Activated T-cell treated with anti-CD3 and anti-CD28 coated beads, Interleukin-2, amount 50 U/mL, for 48 hours (primary cell): ENCODE measurements around the gene CASQ1.

ENCODE experiments used
- DNase-seq, 2 experiments: peaks; one replicate each; pipeline ENCODE4 v3.0.0-alpha.2; 2020

Gene CASQ1

GRCh38 chr1:160205242-160206035 is 15.1 kb downstream of the CASQ1 start, which contains the start of gene PEA15:
TSS of gene PEA15 (plus strand) at chr1:160205384. CDS start at chr1:160211545, 6,161 bp downstream.
- DNase-seq, result peak; percentile 82

DNA sequence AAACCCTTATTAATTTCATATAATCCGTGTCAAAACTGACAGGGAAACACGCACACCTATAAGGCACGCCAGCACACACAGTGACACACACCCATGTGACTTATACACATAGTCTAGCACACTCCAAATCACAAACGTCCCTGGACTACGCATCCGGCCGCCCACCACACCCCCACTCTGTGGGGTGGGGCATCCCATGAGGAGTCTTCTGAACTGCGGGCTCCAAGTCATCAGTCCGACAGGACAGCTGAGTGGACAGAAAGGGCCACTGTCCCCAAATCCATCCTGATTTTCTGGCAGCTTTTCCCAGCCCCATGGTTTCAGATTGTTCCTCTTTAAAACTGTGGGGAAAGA is 15.6 kb downstream of the CASQ1 start:
- peak; percentile 67 to 70 for DNase-seq

GRCh38 chr1:160206421-160207117 is 16.2 kb downstream of the CASQ1 start:
- DNase-seq, result no peak

DNA sequence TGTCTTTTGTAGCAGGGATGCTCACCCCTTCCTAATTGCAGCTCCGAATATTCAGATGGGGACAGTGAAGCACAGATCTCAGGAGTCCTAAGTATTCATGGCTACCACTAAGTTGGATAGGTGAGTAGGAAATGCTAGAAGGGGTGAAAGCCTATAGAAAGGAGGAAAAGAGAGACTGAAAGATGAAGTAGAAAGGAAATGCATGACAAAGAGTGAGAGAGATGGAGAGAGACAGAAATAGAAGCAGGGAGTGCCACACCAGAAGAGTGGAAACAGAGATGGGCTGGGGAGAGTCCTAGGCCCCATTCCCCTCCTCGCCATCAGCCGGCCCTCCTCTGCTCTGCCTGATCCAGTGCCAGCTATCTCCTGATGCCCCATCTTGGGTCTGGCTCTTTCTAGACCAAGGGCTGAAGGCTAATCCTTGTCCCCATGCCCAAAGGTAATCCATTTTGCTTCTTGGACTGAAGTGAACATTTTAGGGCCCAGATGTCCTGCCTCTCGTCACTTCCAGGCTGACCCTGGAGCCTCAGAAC is 16.8 kb downstream of the CASQ1 start:
- DNase-seq, result no peak

GRCh38 chr1:160207771-160208556 is 17.6 kb downstream of the CASQ1 start:
- DNase-seq, result no peak

DNA sequence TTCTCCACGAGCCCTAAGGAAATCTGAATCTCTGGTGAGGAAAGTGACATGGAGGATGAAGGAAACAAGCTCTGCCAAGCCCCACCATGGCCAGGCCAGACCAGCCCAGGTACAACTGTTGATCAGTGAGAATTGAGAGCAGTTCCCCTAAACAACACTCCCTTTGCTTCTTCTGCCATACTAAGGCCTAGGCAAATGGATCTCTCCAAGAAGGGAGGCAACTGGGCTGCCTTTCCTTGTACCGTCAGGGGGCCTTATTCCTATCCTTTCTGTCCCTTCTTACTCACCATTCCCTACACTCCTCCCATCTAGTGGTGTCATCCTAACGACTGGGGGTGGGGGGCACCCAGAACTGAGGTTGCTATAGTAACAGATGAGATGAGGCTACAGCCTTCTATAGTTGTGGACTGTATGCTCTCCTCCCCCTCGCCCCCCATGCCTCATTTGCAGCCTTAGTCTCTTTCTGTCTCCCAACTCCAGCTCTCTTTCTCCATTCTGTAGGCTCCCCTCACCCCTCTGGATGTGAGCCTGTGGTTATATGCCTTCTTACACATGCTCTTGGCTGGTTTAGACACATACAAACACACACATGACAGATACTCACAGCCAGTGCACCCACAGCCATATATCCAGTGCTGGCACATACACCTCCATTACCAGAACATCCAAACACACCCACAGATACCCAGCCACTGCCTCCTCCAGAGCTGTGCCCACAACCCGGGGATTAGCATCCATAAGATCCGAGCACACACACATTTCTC is 18.4 kb downstream of the CASQ1 start:
- no peak for DNase-seq

GRCh38 chr1:160209321-160210046 is 19.1 kb downstream of the CASQ1 start:
- DNase-seq, result no peak

DNA sequence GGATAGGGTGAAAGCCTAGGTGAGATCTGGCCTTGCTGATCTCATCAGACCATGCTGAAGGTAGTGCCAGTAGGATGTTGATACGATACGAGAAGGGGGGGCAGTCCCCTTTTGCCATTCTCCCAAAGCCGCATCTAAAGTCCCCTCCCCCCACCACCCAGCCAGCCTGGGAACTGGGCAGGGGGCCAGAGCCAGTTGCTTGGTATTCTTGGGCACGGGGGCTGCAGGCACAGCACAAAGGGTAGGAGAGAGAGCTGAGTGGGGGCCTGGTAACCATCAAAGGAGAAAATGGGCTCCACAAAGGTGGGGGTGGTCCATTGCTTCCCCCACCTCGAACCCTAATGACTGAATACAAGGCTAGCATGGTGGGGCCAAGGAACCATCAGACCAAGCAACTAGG is 20.2 kb downstream of the CASQ1 start:
- no peak for DNase-seq

DNA sequence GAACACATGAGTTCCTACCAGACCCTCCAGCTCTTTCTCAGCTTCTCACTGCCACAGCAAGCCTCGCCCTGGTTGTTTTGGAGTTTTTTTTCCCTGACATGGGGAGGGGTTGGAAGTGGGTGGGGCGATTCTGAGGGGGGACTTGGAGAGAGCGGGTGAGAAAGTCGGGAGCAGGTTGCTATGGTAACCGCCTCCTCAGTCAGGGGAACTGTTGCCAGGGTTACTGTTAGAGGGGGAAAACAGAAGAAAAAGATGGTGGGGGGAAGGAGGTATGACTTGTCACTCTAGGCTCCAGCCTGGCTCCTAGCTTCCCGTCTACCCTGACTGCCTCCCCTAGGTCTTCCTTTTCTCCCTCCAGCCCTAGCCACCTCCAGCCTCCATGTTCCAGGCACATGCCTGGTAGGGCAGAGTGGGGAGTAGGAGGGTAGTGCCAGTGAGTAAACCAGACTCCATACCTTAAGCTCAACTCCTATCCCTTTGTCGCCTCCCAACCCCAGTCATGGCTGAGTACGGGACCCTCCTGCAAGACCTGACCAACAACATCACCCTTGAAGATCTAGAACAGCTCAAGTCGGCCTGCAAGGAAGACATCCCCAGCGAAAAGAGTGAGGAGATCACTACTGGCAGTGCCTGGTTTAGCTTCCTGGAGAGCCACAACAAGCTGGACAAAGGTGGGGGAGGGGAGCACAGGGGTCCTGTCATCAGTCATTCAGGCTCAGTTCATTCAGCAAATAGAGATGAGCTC is 20.8 kb downstream of the CASQ1 start:
- DNase-seq, result no peak

DNA sequence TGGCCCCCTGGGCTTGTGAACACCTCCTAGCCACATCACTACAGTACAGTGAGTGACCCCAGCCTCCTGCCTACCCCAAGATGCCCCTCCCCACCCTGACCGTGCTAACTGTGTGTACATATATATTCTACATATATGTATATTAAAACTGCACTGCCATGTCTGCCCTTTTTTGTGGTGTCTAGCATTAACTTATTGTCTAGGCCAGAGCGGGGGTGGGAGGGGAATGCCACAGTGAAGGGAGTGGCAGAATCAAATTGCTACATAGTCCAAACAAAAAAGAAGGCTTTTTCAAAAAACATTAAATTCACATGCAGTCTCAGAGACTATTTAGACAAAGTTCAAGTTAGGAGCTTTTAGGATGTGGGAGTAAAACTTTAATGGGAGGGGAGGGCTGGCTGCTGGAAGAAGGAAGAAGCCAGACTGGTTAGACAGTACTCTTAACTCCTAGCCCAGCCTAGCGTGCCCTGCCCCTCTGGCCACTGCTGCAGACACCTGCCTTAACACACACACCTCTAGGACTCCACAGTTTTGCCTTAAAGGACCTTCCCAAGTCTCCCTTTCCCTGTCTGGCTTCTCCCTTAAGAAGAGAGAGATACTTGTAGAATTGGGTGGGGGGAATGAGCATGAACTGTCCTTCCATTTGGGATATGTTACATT is 24.2 kb downstream of the CASQ1 start:
- no peak for DNase-seq

- no peak for DNase-seq
Measured at GRCh38 chr1:160216301-160216700, 25.9 kb downstream of the CASQ1 start.

GRCh38 chr1:160217481-160218051 is 27.2 kb downstream of the CASQ1 start:
- no peak for DNase-seq

DNA sequence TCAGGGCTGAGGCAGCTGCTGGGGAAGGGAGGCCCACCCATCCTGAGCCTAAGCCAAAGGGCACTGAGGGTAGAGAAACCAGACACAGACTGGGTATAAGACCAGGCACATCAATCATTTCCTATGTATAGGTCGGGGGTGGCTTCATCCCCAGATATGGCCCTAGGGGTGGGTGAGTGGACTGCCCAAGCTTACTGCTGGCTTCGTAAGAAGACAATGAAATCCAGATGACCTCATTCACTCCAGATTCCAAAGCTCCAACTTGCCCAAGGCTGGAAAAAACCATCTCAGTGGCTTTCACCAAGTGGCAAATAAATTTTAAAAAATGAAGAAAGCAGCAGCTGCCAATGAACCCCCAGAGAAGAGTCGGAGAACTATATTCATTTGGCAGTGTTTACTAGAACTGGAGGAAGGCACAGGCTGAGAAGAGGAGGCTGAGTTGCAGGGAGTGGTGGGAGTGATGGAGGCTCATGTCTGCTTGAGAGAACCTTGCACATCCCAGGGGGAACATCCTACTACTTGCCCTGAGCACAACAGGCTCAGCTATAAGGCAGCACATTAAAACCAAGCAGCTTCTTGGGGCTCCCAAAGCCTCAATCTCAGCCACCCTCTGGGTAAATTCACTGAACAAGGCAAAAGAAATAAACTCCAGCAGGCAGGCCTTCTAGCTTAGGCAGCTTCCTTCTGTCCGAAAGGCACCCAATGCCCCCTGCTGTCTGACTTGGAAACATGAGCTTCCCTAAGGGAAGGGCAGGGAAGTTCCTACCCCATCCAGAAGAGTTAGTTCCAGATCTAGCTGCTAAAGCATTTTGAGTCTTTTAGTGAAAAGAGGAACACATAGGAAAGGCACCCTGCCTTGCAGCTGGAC is 28.9 kb downstream of the CASQ1 start:
- no peak for DNase-seq

GRCh38 chr1:160220301-160220700 is 29.9 kb downstream of the CASQ1 start:
- DNase-seq, result no peak

- no peak for DNase-seq
Measured at GRCh38 chr1:160221089-160221488, 30.7 kb downstream of the CASQ1 start.

DNA sequence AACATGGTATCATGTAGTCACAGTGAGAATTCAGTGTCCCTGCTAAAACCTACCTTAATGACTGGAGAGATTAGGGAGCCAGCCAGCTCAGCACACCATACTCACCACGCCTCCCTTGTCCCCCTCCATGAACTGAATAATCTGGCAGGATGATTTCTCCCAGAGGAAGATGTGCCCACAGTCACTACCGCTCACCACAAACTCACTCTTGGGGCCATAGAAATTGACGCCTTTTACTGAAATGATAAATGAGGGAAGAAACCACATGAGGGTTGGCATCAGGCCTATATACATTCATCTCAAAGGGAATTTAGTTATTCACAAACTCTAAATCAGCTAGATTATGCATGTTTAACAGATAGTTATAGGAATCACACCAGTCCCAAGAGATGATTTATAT is 32.2 kb downstream of the CASQ1 start:
- DNase-seq, result no peak

GRCh38 chr1:160224606-160225005 is 34.2 kb downstream of the CASQ1 start:
- no peak for DNase-seq

- DNase-seq, result no peak
Measured at GRCh38 chr1:160225345-160225744, 35.0 kb downstream of the CASQ1 start.

DNA sequence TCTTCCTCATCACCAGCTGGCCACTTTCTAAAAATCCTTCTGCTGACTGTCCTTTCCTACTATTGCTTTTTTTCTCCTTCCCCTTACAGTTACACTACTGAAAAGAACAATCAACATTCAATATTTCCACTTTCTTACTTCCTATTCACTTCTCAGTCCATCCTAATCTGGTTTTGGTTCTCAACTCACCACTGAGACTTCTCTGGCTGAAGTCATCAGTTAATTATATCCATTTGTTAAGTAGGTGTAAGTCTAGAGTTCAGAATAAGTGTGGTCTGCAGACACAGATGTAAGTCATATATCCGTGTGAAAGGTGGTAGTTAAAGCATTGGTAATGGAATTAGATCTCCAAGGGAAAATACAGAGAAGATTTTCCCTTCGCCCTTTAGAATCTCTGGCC is 36.2 kb downstream of the CASQ1 start:
- DNase-seq, result no peak
